ENCODE measurements around the gene OTUD7B. TPM values are rescaled to one million over a fixed set of nuclear protein-coding genes. Genes with fewer than 3 reads are reported as not detected.
"Not testable (repeated sequence)": the region's sequence is repeated elsewhere in the genome, so short reads cannot be mapped to it uniquely, and the experiment has no call there.

The OTUD7B gene
- 34.3 TPM for total RNA-seq

- DNase-seq (ENCODE audit: low spot score) = peak; percentile 88
These were observed at the start of gene OTUD7B for GRCh38 chr1:150010393-150011115. Gene OTUD7B, minus strand, starts transcription at chr1:150010726. Its CDS starts 33,216 bp downstream, at chr1:149977510.

DNA sequence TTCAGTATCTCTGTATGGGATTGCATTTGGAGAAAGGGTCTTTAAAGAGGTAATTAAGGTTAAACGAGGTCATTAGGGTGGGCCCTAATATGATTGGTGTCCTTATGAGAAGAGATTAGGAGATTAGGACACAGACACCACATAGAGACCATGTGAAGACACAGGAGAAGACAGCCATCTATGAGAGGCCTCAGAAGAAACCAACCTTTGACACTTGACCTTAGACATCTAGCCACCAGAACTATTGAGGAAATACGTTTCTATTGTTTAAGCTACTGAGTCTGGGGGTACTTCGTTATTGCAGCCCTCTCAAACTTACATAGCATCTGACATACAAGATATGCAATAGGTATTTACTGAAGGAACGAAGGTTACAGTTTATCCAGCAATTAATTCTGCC is 49.7 kb upstream of the OTUD7B start:
- no peak for DNase-seq (ENCODE audit: low spot score)

DNA sequence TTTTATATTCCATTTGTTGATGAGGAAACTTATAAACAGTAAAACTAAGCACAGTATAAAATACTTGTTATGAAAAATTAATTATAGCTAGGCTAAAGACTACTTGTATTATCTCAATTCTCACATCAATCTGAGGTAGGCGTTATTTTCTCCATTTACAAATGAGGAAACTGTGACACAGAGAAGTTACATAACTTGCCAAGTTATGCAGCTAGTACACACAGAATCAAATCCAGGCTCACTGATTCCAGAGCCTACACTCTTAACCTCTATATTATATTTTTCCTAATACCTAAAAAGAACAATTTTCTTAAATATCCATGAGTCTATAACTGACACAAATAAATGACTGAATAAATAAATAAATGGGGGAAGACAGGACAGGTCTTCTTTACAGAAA is 45.9 kb upstream of the OTUD7B start:
- no peak for DNase-seq (ENCODE audit: low spot score)

DNA sequence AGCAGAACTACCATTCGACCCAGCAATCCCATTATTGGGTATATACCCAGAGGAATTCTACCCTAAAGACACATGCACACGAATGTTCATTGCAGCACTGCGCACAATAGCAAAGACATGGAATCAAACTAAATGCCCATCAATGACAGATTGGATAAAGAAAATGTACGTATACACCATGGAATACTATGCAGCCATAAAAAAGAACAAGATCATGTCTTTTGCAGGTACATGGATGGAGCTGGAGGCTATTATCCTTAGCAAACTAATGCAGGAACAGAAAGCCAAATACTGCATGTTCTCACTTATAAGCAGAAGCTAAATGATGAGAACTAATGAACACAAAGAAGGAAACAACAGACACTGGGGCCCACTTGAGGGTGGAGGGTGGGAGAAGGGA is 45.0 kb upstream of the OTUD7B start:
- DNase-seq (ENCODE audit: low spot score) = not testable (repeated sequence)

DNA sequence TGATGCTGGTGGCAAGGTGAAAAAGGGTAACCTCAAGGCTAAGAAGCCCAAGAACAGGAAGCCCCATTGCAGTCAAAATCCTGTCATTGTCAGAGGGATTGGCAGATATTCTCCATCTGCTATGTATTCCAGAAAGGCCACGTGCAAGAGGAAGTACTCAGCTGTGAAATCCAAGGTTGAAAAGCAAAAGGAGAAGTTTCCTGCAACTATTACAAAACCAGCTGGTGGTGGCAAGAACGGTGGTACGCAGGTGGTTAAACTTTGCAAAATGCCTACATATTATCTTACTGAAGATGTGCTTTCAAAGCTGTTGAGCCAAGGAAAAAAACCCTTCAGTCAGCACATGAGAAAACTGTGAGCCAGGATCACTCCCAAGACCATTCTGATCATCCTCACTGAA is 43.4 kb upstream of the OTUD7B start:
- DNase-seq (ENCODE audit: low spot score) = no peak

GRCh38 chr1:150051905-150052412 is 41.4 kb upstream of the OTUD7B start:
- not testable (repeated sequence) for DNase-seq (ENCODE audit: low spot score)

DNA sequence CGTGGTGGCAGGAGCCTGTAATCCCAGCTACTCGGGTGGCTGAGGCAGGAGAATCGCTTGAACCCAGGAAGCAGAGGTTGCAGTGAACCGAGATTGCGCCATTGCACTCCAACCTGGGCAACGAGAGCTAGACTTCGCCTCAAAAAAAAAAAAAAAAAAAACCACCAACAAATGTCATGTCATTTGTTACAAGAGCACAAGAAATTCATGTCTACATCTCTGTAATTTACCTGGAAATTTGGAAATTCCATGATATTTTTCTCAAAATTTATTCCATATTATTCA is 40.5 kb upstream of the OTUD7B start:
- DNase-seq (ENCODE audit: low spot score) = no peak

DNA sequence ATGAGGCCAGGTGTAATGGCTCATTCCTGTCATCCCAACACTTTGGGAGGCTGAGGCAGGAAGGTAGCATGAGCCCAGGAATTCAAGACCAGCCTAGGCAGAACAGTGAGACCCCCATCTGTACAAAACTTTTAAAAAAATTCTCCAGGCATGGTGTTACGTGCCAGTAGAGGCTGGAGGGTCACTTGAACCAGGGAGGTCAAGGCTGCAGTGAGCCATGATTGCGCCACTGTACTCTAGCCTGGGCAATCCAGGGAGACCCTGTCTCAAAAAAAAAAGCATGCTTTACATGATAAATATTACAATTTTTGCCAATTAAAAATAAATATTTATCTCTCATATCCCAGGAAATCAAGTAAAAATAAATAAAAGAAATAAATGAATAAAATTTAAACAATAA is 39.4 kb upstream of the OTUD7B start:
- no peak for DNase-seq (ENCODE audit: low spot score)

DNA sequence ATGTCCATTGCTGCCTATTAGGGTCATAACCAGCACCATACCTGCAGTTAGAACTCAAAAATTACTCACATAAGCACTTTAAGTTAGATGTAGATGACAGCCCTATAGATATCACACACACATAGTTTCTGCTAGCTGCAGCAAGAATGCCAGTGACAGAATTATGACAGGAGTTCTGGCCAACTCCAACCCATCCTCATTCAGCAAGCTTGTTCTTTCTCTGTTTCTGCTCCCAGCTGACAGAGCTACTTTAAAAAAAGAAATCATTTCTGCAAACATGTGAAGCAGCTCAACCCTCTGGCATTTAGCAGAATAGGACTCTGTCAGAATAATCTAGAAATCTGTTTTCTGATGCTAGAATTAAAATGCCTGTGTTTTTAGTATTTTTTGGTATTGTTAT is 23.8 kb upstream of the OTUD7B start:
- DNase-seq (ENCODE audit: low spot score) = no peak

GRCh38 chr1:150028322-150028721 is 17.8 kb upstream of the OTUD7B start:
- no peak for DNase-seq (ENCODE audit: low spot score)

- no peak for DNase-seq (ENCODE audit: low spot score)
These were observed 13.6 kb upstream of the OTUD7B start for GRCh38 chr1:150024156-150024555.

DNA sequence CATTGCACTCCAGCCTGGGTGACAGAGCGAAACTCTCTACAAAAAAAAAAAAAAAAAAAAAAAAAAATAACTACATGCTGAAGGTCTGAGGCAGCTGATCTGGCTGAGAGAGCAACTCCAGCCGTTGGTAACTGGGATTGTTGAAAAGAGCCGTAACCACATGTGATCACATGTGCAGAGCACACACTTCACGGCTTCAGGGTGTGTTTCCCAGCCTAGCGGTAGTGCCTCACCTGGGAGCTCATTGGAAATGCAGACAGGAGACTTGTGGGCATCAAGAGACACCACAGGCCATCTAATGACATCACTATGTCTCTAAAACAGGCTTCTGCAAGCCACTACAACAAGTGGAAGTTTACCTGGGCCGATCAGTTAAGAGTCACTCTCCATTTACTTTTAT is 11.8 kb upstream of the OTUD7B start:
- no peak for DNase-seq (ENCODE audit: low spot score)

- no peak for DNase-seq (ENCODE audit: low spot score)
These were observed 10.7 kb upstream of the OTUD7B start for GRCh38 chr1:150021191-150021694.

DNA sequence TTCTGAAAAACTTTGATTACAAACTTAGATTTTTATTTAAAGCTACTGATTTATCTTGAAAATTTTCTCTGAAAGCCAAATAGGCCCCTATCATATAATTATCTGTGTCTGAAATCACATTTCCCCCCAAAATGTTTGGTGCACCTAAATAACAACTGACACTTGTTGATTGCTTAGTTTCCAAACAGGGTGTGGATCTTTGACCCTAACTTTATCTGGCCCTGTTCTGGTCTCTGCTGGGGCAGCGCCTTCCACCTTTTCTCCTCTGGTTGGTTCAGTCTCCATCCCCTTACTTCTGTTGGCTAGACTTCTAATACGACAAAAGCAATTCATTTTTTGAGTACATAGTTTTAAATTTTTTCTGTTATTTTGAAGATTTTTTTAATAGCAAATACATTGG is 10.2 kb upstream of the OTUD7B start:
- DNase-seq (ENCODE audit: low spot score) = no peak

- DNase-seq (ENCODE audit: low spot score) = no peak
These were observed 7.6 kb upstream of the OTUD7B start for GRCh38 chr1:150018165-150018564.

DNA sequence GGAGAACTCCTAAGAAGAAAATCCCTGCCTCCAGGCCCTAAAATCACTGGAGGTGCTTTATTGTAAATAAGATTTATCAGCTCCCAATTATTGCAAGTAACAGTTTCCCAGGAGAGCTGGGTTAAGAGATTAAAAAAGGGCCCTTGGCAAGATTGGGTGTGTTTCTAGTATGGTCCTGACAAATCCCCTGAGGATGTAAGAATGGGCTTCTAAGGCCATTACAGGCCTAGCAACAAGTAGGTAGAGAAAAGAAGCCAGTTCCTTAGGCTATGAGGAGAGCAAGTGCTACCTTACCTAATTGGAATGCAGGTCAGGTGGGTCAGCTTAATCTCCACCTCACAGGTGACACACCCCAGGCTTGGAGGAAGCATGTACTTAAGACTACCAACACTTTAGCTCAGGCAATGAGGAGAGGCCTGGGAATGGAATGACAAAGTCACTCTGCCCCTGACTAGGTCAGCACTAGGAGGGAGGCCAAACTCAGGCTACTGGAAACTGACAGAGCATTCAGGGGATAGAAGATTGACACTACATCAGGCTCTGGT is 6.8 kb upstream of the OTUD7B start:
- no peak for DNase-seq (ENCODE audit: low spot score)

GRCh38 chr1:150015651-150016131 is 5.2 kb upstream of the OTUD7B start:
- no peak for DNase-seq (ENCODE audit: low spot score)

GRCh38 chr1:150012611-150013010 is 2.1 kb upstream of the OTUD7B start:
- no peak for DNase-seq (ENCODE audit: low spot score)

- DNase-seq (ENCODE audit: low spot score) = peak; percentile 51
These were observed 728 bp downstream of the OTUD7B start for GRCh38 chr1:150009604-150010392.

DNA sequence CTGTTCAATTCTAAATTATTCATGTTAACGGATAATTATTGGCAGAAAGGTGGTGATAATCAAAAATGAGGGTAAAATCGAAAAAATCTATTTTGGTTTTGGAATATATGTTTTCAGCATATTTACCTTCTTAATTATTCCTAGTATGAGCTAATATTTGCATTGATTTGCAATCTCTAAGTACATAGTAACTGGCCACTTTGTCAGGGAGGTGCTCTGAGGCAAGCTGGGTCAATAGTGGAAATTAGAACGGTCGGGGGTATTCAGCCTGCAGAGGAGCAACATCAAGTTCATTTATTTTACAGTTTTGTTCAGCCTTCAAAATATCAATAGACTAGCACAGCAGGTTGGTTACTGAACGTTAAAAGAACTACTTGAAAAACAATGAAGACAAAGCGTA is 1.8 kb downstream of the OTUD7B start:
- no peak for DNase-seq (ENCODE audit: low spot score)

DNA sequence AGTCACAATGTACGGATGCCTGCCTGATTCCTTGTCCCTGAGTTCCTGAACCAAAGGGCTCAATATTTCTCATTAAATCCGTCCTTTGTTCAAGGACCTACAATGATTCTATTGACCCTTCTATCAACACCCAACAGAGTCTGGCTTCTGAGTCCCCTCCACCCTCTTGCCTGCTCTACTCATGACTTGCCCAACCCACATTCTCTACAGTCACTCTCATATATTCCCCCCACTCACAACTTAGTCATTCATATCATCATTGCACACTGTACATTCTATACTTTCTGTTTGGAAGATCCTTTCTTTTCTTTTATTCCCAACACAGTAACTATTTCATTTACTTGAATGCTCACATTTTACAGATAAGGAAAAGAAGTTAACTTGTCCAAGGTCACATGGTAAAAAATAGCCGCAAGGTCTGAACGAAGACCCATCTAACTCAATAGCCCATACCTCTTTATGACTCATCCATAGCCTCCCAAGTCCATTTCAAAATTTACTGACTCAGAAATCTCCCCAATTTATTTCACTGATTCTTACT is 3.6 kb downstream of the OTUD7B start:
- no peak for DNase-seq (ENCODE audit: low spot score)

GRCh38 chr1:150005606-150006005 is 4.9 kb downstream of the OTUD7B start:
- DNase-seq (ENCODE audit: low spot score) = no peak

All from ureter (tissue), 1 donor.